HS-5 (cell line): ENCODE data around the gene MTMR2.
"Not testable (repeated sequence)": the region's sequence is repeated elsewhere in the genome, so short reads cannot be mapped to it uniquely, and the experiment has no call there.

Experiments used
- DNase-seq: peaks from one replicate; pipeline ENCODE4 v3.0.0-alpha.2; 2012; ENCODE audit warnings: low read depth

The MTMR2 gene

GRCh38 chr11:95816037-95816436 is 107.9 kb downstream of the MTMR2 start:
- DNase-seq: no peak

DNA sequence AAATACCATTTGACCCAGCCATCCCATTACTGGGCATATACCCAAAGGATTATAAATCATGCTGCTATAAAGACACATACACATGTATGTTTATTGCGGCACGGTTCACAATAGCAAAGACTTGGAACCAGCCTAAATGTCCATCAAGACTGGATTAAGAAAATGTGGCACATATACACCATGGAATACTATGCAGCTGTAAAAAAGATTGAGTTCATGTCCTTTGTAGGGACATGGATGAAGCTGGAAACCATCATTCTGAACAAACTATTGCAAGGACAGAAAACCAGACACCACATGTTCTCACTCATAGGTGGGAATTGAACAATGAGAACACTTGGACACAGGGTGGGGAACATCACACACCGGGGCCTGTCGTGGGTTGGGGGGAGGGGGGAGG is 112.9 kb downstream of the MTMR2 start:
- not testable (repeated sequence) for DNase-seq

- not testable (repeated sequence) for DNase-seq
Measured at GRCh38 chr11:95806464-95806863, 117.4 kb downstream of the MTMR2 start.

DNA sequence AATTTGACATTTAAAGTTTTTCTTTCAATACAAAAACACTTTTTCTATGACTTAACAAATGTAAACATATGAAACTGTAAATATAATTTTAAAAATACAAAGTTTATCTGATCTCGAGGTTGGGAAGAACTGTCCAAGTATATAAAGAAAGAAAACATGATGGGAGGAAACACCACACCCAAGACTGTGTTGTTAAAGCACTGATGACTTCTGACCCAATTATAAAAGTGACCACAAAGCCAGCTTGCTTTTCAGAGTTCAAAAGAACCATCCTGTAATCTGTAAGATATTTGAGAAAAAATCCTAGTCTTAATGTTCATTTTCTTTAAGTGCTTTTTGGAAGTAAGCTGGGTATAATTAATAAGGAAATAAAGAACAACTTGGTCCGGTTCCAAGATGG is 118.0 kb downstream of the MTMR2 start:
- DNase-seq: no peak

GRCh38 chr11:95803973-95804372 is 119.9 kb downstream of the MTMR2 start:
- no peak for DNase-seq

GRCh38 chr11:95802806-95803205 is 121.1 kb downstream of the MTMR2 start:
- DNase-seq: no peak

- no peak for DNase-seq
Measured at GRCh38 chr11:95800438-95800837, 123.5 kb downstream of the MTMR2 start.

- no peak for DNase-seq
Measured at GRCh38 chr11:95799546-95799945, 124.4 kb downstream of the MTMR2 start.

DNA sequence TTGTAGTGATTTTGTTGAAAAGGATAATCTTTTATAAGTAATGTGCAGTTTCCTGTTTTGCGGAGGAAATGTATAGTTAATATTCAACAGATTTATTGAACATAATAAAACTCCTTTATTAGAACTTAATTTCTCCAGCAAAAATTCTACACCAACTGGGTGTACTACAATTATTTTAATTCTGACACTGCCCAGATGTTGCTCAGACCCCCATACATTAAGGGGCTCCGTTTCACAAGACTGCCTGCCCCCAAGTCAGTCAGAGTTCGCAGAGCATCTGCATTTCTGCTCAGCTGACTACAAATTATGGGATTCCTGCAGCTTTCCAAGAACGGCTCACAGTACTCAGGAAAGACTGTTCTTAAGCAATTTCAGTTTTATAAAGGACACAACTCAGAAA is 127.4 kb downstream of the MTMR2 start:
- no peak for DNase-seq

DNA sequence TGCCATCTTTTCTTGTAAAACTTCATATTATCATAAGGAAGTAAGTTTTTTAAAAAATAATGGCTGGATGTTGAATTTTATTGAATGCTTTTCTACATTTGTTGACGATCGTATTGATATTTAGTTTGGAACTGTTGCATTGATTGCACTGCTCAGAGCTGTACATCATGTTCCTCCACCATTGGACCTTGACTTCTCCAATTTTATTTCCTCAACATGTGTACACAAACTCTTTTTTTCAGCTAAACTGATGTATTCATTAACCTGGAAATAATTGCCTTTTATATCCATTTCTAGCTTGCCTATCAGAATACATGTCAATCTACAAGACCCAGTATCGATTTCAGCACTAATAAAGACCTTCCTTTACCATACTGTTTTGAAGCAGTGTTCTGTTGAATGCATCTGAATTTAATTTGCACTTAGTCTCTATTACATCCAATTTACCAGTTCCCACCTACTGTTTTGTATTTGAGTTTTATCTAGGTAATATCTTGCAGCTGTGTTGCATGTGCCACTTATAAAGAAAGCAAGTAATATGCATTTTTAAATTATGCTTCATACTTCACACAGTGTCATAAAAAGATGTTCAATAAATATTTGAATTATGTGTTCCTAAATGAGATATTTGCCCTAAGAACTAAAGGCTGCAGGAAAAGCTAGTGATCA is 128.1 kb downstream of the MTMR2 start:
- no peak for DNase-seq

DNA sequence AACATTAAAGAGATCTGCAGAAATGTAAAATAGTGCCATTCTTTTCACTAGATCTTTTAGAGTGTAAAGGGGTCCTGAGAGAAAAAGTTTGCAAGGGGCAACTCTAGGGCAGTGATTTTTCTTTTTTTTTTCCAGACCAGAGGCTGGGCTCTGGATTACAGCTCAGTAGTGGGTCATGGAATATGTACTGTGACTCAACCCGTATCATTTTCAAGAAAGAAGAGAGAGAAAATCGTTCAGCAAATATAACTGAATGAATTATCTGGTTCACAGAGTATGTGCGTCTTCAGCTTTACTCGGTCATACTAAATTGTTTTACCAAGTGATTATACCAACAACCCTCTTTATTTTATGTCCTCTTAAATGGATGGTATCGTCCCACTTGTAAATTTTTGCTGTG is 129.8 kb downstream of the MTMR2 start:
- no peak for DNase-seq

DNA sequence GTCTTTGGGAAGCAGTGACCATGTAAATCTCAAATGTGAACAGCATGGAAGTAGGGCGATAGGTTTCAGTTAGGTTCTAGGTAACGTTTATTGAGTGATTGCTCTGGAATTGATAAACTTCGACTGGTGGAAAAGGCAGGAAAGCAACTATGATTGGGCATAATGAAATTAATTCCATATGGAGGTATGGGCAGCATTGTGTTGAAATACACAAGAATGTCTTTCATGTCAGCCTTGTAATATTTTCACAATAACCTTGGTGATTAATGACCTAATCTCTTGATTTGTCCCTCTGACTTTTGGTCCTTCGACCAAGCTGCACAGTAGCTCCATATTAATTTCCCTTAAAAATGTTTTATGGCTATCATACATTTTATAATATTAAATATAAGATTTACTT is 130.8 kb downstream of the MTMR2 start:
- DNase-seq: no peak

- DNase-seq: no peak
Measured at GRCh38 chr11:95792700-95793099, 131.2 kb downstream of the MTMR2 start.

DNA sequence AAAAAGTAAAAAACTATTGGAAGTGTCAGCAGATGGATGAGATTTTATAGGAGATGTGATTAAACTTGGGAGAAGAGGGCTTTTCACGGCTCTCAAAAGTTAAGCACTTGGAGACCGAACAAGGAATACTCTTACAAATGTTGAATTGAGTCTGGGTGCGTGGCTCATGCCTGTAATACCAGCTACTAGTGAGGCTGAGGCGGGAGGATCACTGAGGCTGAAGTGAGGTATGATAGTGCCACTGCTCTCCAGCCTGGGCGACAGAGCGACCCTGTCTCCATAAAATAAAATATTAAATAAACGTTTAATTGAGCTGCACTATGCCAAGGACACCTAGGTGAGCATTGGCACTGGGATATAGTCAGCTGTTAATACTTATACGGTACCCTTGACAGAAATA is 131.7 kb downstream of the MTMR2 start:
- no peak for DNase-seq

- DNase-seq: no peak
Measured at GRCh38 chr11:95791709-95792033, 132.2 kb downstream of the MTMR2 start.

DNA sequence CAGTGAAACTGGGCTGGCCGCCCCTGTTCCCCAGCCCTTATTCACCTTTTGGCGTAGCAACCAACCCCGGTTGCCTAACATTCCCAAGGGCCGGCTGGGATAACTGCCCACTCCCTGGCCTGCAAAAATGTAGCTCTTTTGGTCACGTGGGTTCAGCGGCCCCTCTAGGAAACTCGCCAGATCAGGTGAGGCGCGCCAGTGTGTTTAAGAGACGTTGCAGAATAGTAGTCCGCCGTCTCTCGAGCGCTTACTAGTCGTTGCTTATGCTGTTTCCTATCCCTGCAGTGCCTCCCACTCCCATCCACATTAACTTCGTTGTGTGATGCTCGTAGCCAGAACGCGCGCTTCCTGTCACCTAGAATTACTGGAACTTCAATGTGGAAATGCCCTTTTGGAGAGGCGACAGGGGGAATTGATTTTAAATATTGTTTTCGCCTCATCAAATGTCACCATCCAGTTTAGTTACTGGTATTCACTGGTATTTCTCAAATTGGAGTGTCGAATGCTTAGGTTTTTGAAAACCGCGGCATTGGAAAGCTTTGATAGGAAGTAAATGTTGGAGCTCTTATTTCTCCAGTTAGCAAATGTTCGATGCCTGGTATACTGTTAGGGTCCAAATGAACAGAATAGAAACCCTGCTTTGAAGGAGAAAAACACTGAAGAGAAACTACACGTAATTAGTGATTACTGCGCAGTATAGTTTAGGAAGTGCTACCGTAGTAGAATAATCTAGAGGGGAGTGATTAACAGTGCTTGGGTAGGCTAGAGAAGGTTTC is 132.8 kb downstream of the MTMR2 start:
- DNase-seq: no peak

- DNase-seq: peak; percentile 93
Measured at GRCh38 chr11:95790123-95790932, 133.6 kb downstream of the MTMR2 start, which contains the start of gene CEP57. Gene CEP57, plus strand, starts transcription at chr11:95790498. Its CDS starts 201 bp downstream, at chr11:95790699.

- DNase-seq: peak; percentile 94
Measured at GRCh38 chr11:95789506-95790122, 134.3 kb downstream of the MTMR2 start, which contains the start of gene FAM76B. Gene FAM76B, minus strand, starts transcription at chr11:95789782. Its CDS starts 304 bp downstream, at chr11:95789478.

GRCh38 chr11:95788921-95789505 is 134.9 kb downstream of the MTMR2 start:
- DNase-seq: no peak
